PC-3 (cell line): ENCODE measurements around the gene ZNF148. TPM values are rescaled to one million over a fixed set of nuclear protein-coding genes. Genes with fewer than 3 reads are reported as not detected.

Source experiments
- ATAC-seq: fragments of 200-7000 bp; cut with Tn5 transposase; 2 replicates; pipeline ENCODE4 v1.9.1; 2020; ENCODE audit warnings: mild to moderate bottlenecking, moderate library complexity
- BruUV-seq: library from RNA; stranded (reverse); fragments of 400-500 nt; replicated peaks from 2 replicates; lab custom pipeline; 2021; lab: Mats Ljungman, UMichigan
- CTCF ChIA-PET: fragments of 300-600 bp; sonication (Branson Sonifier 250); formaldehyde crosslinking; loops from one replicate; lab custom pipeline; 2022; ENCODE audit warnings: antibody characterized with exemption; lab: Charles Lee
- POLR2A ChIA-PET: fragments of 300-600 bp; sonication (Branson Sonifier 250); formaldehyde crosslinking; loops from one replicate; lab custom pipeline; 2022; ENCODE audit warnings: antibody characterized with exemption; ENCODE audit not compliant: unreplicated experiment; lab: Charles Lee
- DNase-seq: peaks from one replicate; pipeline ENCODE4 v3.0.0-alpha.2; 2015
- H2AFZ ChIP-seq: fragments of 300-600 bp; sonication (generic); 2 replicates; pipeline ENCODE4 v1.6.0; 2016; ENCODE audit warnings: antibody characterized with exemption, low read length
- H3F3A ChIP-seq: fragments of 300-600 bp; sonication (generic); one replicate; pipeline ENCODE4 v1.6.0; 2017; ENCODE audit warnings: antibody characterized with exemption, low read length, control low read depth, mild to moderate bottlenecking; ENCODE audit not compliant: unreplicated experiment
- H3K27ac ChIP-seq: fragments of 300-600 bp; sonication (generic); 2 replicates; pipeline ENCODE4 v1.5.1; 2016; ENCODE audit warnings: mild to moderate bottlenecking, low read length
- H3K27me3 ChIP-seq: fragments of 300-600 bp; sonication (generic); 2 replicates; pipeline ENCODE4 v1.6.1; 2016; ENCODE audit warnings: low read length, mixed read lengths
- H3K36me3 ChIP-seq: fragments of 300-600 bp; sonication (generic); 2 replicates; pipeline ENCODE4 v1.6.1; 2016; ENCODE audit warnings: low read depth, mixed run types, low read length, mixed read lengths
- H3K4me1 ChIP-seq: fragments of 300-600 bp; sonication (generic); 2 replicates; pipeline ENCODE4 v1.5.1; 2016; ENCODE audit warnings: low read length; ENCODE audit not compliant: insufficient read depth
- H3K4me2 ChIP-seq: fragments of 300-600 bp; sonication (generic); 2 replicates; pipeline ENCODE4 v1.6.0; 2016; ENCODE audit warnings: low read length
- H3K4me3 ChIP-seq: fragments of 300-600 bp; sonication (generic); 2 replicates; pipeline ENCODE4 v1.5.1; 2016; ENCODE audit warnings: mild to moderate bottlenecking, low read length, mixed read lengths
- H3K79me2 ChIP-seq: fragments of 300-600 bp; sonication (generic); 2 replicates; pipeline ENCODE4 v1.6.1; 2017; ENCODE audit warnings: low read length, mixed read lengths
- H3K9ac ChIP-seq: fragments of 300-600 bp; sonication (generic); 2 replicates; pipeline ENCODE4 v1.6.0; 2016; ENCODE audit warnings: mild to moderate bottlenecking, low read length
- H3K9me2 ChIP-seq: fragments of 300-600 bp; sonication (generic); replicated peaks from 2 replicates; pipeline ENCODE4 v1.6.1; 2016; ENCODE audit warnings: mixed run types, low read length, mixed read lengths
- H3K9me3 ChIP-seq: fragments of 300-600 bp; sonication (generic); 2 replicates; pipeline ENCODE4 v1.6.1; 2016; ENCODE audit warnings: low read length, mixed read lengths
- H4K20me1 ChIP-seq: fragments of 300-600 bp; sonication (generic); 2 replicates; pipeline ENCODE4 v1.6.1; 2016; ENCODE audit warnings: low read length, mixed read lengths
- CTCF ChIP-seq: fragments of 300-600 bp; sonication (generic); conservative IDR thresholded peaks from 2 replicates; pipeline ENCODE4 v1.5.1; 2017; ENCODE audit warnings: antibody characterized with exemption, low read depth, mild to moderate bottlenecking, low read length
- EZH2 ChIP-seq: fragments of 300-600 bp; sonication (generic); IDR thresholded peaks from one replicate; pipeline ENCODE4 v1.6.1; 2017; ENCODE audit warnings: antibody characterized with exemption, mild to moderate bottlenecking, low read length; ENCODE audit not compliant: unreplicated experiment
- EZH2phosphoT487 ChIP-seq: fragments of 300-600 bp; sonication (generic); IDR thresholded peaks from 2 replicates; pipeline ENCODE4 v1.6.1; 2018; ENCODE audit warnings: mild to moderate bottlenecking, antibody characterized with exemption, low read length, borderline replicate concordance
- intact Hi-C: fragments of 100-400 bp; cut with micrococcal nuclease; formaldehyde crosslinking; loops from 2 replicates; pipeline ENCODE4 v1.9.0; 2023
- total RNA-seq: library from RNA; depleted of rRNA; stranded (reverse); fragments of >200 nt; gene quantifications from 2 replicates; pipeline ENCODE4 v1.2.3, GENCODE V29; 2014

Gene ZNF148
- total RNA-seq, 1 experiment from 2014 or later: 18.1 TPM

- Histone ChIP-seq H2AFZ (no peak overlapping the region), H3K9me2 (no peaks in the 10 kb centered on the region), H3K4me1 (no peaks in the 10 kb centered on the region), H3K9me3 (no peaks in the 10 kb centered on the region), H3K9ac (no peak overlapping the region), H3K27ac (no peak overlapping the region), H3K4me2 (no peak overlapping the region), H3K79me2 (no peaks in the 10 kb centered on the region), H3F3A (no peaks in the 10 kb centered on the region), H3K36me3 (no peaks in the 10 kb centered on the region), H4K20me1 (no peaks in the 10 kb centered on the region), H3K27me3 (no peaks in the 10 kb centered on the region), H3K4me3 (no peak overlapping the region)
- POLR2A ChIA-PET: no interaction called here
- ATAC-seq: no peak
- no TSS peak for BruUV-seq
- CTCF ChIA-PET: no interaction called here
- no peak for DNase-seq
- TF ChIP-seq EZH2phosphoT487: no peak
- no peak for TF ChIP-seq EZH2
- TF ChIP-seq CTCF: no peak
- intact Hi-C loops: no loop called here
Observed at GRCh38 chr3:125416235-125416634, 41.1 kb upstream of the ZNF148 start.

DNA sequence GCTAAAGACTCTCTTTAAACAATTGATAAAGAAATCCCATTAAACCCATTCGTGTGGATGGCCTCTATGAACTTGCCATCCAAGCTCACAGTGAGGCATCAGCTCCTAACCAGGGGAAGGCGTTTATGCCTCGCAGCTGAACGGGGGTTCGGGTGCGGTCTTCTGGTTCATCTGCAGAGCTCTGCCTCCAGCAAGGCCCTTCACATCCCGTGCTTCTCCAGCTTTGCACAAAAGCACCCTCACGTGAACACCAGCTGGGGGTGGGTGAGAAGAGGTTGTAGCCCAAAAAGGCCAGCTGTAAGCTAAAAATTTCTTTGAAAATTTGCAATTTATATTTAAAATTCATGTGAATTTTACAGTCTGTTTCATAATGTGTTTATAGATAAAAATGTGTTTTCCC is 39.5 kb upstream of the ZNF148 start:
- Histone ChIP-seq H3K27ac (no peak overlapping the region), H4K20me1 (no peaks in the 10 kb centered on the region), H3K9me2 (no peaks in the 10 kb centered on the region), H2AFZ (no peak overlapping the region), H3K9ac (no peak overlapping the region), H3K4me1 (no peaks in the 10 kb centered on the region), H3K36me3 (no peaks in the 10 kb centered on the region), H3K4me2 (no peak overlapping the region), H3K27me3 (no peaks in the 10 kb centered on the region), H3K4me3 (no peak overlapping the region), H3K9me3 (no peaks in the 10 kb centered on the region), H3K79me2 (no peaks in the 10 kb centered on the region), H3F3A (no peaks in the 10 kb centered on the region)
- POLR2A ChIA-PET: no interaction called here
- TF ChIP-seq EZH2phosphoT487: no peak
- TF ChIP-seq EZH2: no peak
- no peak for TF ChIP-seq CTCF
- ATAC-seq (no peak), DNase-seq (no peak)
- no TSS peak for BruUV-seq
- CTCF ChIA-PET: no interaction called here
- intact Hi-C loops: no loop called here

GRCh38 chr3:125410922-125411321 is 35.8 kb upstream of the ZNF148 start:
- no peak overlapping the region for H3K4me2 ChIP-seq
- intact Hi-C loops: no loop called here
- ATAC-seq: no peak

More at GRCh38 chr3:125410922-125411321, 35.8 kb upstream of the ZNF148 start:
- Histone ChIP-seq H3K27ac (no peak overlapping the region), H3K4me1 (no peaks in the 10 kb centered on the region), H4K20me1 (no peaks in the 10 kb centered on the region), H3K9me3 (no peaks in the 10 kb centered on the region), H3K79me2 (no peaks in the 10 kb centered on the region), H3K36me3 (no peaks in the 10 kb centered on the region), H3K27me3 (no peaks in the 10 kb centered on the region), H3K4me3 (no peak overlapping the region), H3K9ac (no peak overlapping the region), H3F3A (no peaks in the 10 kb centered on the region), H2AFZ (no peak overlapping the region), H3K9me2 (no peaks in the 10 kb centered on the region)
- no peak for DNase-seq
- BruUV-seq: no TSS peak
- ChIA-PET CTCF (no interaction called here), POLR2A (no interaction called here)
- TF ChIP-seq EZH2phosphoT487: no peak
- TF ChIP-seq CTCF: no peak
- TF ChIP-seq EZH2: no peak
